Activated CD8-positive, alpha-beta memory T cell treated with anti-CD3 and anti-CD28 coated beads, Interleukin-2, amount 50 U/mL, for 24 hours (primary cell): Measurements from ENCODE around the gene WDR37.
"Not testable (repeated sequence)": the region's sequence is repeated elsewhere in the genome, so short reads cannot be mapped to it uniquely, and the experiment has no call there.

Source experiments
- DNase-seq: peaks from one replicate; pipeline ENCODE4 v3.0.0-alpha.2; 2020; ENCODE audit errors: extremely low read depth

WDR37 gene

DNA sequence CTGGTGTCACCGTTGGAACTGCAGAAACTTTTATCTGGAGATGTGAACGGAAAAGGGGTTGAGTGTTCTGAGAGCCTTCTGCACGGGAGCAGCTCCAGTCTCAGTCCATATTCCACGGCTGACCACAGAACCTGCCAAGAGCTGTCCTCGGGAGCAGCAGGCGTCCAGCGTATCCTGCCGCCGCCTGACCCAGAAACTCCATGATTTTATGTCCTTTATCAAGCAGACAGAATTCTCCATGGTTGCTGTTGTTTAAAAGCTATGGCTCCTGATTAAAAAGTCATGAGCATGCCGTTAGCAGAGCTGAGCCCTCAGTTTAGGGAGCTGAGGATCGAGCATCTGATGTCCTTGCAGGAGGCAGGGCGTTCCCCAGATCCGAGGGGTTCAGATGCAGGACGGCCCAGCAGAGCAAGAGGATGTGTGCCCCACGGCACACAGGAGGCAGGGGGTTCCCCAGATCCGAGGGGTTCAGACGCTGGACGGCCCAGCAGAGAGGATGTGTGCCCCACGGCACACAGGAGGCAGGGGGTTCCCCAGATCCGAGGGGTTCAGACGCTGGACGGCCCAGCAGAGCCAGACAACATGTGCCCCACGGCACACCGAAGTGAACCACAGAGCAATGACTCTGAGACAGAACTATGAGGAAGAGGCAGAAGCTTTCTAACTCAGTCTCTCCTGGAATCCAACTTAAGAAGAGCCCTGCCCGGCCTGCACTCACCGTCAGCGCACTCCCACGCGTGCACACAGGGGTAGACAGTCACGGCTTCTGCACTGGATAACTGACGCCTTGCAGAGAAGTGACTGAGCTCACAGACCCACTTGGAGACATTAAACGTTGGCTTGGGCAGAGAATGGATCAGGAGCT lies 96.4 kb downstream of the WDR37 start:
- no peak for DNase-seq

DNA sequence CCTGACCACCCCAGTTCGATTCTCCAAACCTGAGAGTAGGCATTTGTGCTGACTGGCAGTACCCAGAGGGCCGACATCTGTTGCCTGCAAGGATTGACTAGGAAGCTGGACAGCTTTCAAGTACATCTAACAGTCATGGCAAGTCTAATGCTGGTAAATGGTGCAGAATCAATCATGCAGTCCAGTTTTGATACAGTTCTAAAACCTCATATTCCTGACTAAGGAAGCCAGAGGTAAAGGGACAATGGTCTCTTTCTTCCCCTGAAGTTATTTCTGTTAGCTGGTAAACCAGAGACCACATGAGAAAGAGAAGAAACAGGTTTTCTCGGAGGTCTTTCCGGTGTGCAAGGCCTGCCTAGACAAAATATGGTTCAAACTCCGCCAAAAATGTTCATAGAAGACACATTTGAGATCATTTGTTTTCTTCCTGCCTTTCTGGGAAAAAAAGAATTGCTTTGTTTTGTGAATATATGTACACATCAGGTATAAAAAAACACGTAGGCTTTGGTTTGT lies 97.1 kb downstream of the WDR37 start:
- no peak for DNase-seq

DNA sequence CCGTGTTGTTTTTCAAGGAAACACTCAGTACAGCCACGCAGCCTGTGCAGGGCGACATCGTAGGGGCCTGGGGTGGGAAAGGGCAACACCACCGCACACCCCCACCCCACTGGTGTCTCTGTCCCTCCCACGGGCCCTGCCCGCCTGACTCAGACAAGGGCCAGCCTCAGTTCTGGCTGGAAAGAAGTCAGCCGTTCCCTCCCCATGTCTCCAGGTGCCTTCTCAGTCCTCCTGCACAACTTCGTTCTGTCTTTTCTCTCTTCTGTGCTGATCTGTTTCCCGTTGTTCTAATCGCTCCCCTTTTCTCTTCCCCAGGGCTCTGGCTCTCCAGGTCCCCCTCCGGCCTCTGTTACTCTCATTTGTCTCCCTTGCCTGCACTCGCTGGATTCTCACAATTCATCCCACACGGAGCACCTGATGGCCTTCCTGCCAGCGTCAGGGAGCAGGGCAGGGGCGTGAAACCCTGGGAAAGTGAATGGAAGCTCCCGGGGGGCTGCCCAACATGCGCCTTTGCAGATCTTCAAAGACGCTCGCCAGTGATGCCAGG lies 97.7 kb downstream of the WDR37 start:
- DNase-seq: no peak

DNA sequence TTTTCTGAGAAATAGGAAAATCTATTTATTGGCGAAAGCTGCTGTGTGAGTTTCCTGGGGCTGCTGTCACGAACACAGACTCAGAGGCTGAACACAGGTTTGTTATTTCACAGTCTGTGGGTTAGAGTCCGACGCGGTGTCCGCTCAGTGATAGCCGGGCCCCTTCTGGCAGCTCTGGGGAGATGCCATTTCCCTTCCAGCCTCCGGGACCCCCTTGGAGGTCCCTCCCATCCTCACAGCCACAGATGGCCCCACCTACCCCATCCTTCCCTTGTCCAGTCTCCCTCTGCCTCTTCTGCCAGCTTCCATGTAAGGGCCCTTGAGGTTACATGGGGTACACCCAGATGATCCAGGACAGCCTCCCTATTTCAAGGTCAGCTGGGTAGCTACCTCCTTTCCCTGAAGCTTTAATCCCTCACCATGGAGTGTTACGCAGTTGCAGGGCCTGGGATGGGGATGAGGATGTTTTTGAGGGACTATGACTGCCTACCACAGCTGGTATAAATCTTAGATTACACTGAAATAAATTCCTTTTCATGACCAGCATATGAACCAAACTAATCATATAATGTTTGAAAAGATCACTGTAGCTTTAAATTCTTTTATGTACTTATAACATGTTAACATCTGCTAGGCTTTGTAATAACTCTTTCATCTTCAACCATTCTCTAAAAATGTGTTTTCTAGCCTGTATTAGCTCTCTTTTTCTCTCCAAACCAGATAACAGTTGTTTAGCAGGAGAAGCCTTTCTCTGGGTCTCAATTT lies 98.5 kb downstream of the WDR37 start:
- no peak for DNase-seq

DNA sequence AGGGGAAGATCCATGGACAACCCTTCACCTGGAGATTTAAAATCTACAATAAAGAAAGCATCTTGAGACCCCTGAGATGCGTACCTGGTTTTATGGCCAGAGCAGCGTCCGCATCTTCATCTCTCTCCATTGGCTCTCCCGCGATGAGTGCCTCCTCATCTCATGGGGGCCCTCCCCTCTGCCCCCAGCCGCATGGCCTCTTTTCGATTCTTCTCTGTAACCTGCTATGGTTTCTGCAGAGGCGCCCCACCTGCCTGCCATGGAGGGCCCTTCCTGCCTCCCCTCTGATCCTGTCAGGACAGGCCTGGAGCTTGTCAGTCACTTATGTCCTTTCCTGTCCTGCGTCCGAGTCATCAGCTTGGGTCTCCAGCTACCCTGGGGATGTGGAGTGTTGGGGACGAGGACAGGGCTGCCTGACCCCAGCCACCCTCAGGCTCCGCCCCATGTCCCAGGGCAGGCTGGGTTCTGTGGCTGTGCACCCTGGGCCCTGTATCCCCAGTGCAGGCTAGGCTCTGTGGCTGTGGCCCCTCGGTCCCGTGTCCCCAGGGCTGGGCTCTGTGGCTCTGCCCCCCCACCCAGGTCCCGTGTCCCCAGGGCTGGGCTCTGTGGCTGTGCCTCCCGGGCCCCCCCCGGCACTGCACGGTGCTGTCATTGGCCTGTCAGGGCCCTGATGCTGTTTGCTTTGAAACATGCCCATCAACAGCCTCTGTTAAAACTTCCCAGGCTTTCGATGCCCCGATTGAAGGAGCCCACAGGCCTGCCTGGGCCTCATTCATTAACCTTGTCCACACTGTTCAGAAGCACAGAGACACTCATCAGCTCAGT lies 99.8 kb downstream of the WDR37 start:
- DNase-seq: no peak

DNA sequence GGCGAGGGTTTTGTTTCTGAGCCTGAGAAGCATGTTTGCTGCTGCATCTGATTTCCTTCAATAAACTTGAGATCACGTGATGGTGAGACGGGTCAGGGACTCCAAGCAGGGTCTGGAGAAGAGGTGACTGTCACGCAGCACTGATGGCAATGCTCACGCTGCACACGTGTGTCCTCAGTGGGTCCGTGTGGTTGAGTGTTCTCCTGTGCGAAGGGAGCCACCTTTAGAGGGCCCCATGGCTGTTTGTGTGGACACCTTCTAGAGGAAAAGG lies 100.4 kb downstream of the WDR37 start:
- no peak for DNase-seq

DNA sequence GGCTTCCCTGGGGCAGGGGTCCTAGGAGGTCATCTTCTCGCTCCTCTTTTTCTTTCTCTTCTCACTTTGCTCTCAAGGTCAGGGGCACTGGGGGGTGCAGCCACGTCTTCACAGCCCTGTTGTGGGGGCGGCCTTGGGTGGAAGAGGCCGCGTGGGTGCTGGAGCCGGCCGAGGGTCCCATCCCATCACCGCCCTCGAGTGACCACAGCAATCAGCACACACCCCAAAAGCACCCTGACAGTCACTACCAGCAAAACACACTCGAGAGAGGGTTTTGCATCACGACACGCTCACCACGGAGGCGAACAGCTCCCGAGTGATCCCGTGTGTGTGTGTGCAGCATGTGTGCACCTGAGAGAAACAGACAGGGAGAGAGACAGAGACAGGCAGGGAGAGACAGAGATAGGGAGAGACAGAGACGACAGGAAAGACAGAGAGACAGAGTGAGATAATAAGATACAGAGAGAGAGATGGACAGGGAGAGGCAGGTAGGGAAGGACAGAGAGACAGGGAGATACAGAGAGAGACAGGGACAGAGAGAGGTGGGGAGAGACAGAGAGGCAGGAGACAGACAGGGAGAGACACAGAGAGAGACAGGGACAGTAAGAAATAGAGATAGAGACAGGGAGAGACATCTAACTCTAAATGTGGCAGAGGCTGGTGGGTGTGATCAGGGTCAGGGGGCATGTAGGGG lies 100.9 kb downstream of the WDR37 start:
- DNase-seq: no peak

DNA sequence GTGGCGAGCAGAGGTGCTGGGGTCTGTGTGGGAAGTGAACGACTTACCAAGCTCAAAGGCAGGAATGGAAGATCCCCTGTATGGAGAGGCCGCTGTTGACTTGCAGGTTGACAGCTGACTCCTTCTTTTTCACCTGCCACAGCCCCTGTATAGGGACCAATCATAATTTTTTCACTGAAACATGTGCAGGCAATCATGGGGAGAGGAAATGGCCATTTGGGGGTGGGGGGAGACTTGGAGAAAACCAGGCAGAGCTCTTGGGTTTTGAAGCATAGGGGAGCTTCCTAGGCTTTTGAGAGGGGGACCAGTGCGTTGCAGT lies 101.4 kb downstream of the WDR37 start:
- DNase-seq: no peak

DNA sequence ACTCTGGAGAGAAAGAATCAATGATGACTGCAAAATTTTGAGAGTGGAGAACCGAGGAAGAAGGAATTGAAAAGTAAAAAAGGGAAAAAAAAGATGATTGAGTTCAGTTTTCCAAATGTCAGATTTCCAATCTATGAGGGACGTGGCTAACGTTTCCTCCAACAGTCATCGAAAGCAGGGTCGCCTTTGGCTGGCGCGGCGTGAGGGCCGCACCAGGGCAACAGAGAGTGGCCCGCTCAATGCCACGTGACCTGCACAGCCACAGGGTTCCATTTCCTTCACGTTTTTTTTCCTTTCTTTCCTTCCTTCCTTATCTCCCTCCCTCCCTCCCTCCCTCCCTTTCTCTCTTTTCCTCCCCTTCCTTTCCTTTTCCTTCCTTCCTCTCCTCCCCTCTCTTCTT lies 101.9 kb downstream of the WDR37 start:
- no peak for DNase-seq

DNA sequence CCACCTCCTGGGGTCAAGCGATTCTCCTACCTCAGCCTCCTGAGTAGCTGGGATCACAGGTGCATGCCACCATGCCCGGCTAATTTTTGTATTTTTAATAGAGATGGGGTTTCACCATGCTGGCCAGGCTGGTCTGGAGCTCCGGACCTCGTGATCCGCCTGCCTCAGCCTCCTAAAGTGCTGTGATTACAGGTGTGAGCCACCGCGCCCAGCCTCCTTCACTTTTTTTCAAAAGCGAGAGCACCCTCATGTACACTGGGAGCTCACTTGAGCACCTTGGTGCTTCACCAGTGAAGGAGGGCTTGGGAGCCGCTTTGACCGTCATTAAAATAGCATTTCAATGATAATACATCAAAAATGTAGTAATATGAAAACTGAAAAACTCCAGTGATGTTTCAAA lies 102.4 kb downstream of the WDR37 start:
- DNase-seq: not testable (repeated sequence)

DNA sequence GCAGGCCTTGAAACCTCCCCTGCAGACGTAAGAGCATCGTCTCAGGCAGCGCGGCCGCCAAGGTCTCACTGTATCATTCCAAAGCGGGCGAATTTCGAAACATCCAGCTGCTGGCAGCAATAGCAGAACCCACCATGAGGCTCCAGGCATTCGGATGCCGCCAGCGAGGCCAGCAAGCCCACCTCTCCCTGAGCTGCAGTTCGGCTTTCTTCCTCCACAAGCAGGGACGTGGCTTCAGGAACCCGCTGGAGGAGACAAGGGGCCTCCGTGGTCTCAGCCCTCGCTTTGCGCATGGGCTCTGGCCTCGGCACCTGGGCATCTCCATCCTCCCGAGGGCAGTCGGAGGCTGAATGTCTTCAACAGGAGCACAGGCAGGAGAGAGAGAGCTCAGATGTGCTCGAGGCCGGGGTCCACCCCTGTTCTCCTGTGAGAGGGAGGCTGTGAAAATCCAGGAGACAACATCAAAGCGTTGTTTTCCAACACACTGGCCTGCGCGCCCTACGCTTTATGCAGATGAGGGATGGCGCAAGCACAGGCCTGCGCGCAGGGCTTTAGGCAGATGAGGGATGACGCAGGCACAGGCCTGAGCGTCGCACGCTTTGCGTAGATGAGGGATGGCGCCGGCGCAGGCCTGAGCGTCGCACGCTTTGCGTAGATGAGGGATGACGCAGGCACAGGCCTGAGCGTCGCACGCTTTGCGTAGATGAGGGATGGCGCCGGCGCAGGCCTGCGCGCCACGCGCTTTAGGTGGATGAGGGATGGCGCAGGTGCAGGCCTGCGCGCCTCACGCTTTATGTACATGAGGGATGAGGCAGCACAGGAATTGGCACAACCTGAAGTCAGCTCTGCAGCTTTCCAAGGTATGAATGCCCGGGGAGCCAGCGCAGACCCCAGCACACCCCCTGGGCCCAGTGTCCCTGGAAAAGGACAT lies 103.2 kb downstream of the WDR37 start:
- DNase-seq: no peak

DNA sequence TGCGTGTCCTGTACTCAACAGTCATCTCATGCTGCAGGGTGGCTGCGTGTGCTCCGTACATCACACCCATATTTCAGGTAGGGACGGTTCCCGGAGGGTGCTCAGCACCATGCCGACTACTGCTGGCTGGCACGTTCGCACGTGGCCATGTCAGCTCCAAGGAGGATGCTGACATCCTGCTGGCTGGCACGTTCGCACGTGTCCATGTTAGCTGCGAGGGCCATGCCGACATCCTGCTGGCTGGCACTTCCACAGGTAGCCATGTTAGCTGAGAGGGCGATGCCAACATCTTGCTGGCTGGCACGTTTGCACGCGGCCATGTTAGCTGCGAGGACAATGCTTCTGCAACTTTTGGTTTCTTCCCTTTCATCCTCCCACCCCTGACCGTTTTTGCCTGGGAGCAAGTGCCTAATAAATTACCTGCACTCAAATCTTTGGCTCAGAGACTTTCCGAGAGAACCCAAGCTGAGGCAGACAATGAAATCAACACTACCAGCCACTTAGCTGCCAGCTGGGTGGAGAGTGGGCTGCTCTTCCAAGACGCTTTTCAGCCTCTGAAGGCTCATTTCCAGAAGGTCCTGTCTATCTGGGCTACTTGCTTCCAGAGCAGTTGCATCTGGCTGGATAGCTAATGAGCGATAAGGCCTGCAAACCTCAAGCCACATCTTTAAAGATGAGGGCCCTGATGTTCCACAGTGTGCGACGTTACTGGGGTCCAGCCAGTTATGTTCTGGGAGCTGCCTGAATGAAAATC lies 104.6 kb downstream of the WDR37 start:
- no peak for DNase-seq

DNA sequence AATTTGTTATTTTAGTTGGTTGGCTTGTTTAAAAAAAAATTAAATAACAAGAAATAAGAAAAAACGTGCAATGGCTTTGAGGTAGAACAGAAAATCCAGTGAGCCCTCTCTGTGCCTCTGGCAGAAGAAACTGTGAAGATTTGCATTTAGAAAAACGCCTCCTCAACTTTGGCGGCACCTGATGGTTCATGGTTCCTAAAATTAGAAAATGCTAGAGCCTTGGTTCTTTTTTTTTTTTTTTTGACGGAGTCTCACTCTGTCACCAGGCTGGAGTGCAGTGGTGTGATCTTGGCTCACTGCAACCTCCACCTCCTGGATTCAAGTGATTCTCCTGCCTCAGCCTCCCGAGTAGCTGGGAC lies 105.1 kb downstream of the WDR37 start:
- DNase-seq: not testable (repeated sequence)

DNA sequence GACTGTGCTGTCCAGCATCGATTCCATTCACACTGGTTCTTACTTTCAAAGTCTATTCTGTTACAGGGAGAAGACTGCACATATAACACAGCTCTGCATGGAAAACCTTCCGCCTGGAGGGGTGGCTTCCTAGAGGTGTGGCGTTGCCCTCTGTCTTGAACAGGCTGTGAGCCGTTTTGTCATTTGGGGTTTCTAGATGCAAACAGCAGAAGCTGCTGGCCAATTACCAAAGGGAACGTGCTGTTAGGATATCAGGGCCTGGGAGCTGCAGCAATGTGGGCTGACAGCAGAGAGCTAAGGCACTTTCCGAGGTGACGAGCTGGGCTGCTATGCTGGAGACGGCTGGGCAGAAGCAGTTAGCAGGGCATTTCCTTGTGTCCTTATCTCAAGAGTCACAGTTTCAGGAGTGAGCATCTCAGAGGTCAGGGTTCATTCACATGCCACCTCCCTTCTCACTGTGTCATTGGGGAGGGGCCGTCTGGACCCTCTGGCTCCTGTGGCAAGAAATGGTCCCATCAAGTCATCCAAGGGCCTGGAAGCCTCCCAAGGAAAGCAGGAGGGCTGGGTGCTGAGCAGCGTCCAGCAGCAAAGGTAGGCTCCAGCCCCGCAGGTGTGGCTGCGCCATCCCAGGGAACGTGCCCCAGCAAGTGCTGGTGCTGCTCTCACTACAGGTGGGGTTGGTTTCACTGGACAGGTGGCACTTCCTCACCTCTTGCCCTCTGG lies 106.5 kb downstream of the WDR37 start:
- no peak for DNase-seq

DNA sequence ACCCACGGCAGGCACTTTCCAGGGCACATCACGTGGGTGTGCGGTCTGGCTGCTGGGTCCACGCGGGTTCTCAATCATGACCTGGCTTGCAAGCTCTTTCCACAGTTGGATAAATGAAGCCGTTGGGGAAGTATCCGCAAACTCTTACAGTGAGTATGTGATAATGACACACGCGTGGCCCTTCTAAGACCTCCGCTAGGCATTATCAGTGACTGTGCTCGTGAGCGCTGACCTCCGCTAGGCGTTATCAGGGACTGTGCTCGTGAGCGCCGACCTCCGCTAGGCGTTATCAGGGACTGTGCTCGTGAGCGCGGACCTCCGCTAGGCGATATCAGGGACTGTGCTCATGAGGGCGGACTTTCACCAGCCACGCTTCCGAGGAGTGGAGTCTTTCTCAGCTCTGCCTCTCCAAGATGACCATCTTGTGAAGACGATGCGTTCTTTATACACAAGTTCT lies 107.0 kb downstream of the WDR37 start:
- no peak for DNase-seq

DNA sequence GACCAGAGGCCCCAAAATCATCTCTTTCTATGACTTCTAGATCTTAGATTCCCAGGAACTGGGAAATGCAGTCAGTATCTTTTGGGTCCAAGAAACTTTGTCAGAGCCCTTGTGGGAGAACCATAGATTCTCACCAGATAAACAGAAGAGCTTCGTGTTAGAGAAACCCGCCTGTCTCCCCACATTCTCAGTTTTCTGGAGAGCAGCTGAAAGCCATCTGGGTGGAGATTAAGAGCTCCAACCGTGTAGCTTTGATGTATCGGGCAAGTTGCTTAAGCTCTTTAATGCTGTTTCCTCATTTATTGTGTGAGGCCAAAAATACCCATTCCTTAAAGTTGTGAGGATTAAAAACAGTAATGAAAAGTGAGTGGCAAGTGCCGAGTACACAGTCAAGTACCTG lies 107.6 kb downstream of the WDR37 start:
- no peak for DNase-seq

DNA sequence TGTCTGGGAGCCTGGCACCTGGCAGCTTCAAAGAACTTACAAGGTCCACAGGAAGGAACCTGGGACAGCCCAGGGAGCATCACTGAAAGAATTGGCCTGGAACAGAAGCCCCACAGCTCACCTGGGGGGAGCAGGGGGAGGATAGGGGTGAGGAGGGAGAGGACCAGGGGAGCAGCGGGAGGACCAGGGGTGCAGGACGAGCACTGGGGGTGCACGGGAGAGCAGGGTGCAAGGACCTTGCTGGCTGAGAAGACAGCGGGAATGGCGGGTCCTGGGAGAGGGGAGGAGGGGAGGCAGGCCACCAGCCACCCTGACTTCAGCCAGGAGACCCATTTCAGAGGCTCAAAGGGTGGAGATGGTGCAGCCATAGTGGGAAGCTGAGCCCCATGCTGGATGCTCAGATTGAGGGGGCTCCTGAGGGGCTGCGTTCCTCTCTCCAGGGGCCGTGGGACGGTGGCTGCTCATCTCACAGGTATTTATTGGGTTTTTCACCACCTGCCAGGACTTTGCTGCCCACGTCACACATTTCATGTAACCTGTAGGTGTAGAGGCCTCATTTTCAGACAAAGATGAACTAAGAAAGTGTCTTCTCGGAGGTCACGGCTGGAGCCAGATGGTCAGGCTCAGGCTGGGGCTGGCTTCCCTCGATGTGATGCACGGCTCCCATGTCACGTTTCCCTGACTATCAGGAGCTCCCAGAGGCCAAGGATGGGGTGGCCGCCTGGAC lies 110.1 kb downstream of the WDR37 start:
- no peak for DNase-seq

DNA sequence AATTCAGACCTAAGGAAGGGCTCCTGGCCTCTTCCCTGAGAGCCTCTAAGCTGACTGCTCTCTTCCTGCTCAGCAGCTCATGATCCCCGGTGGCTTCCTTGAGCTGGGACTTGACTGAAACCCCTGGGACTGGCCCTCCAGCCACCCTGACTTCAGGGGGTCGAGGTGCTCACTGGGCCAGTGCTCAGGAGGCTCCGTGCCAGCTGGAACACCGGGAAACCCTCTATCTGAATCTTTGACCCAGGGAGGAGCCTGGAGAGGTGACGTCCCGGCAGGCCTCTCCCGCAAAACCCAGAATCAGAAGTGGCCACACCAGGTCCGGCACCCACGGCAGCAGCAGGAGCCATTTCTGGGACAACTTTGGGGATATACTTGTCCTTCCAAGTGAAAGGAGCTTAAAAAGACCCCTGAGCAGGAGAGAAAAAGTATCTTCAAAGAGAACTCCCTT lies 110.7 kb downstream of the WDR37 start:
- DNase-seq: no peak
